ENCODE results near the gene LAMTOR2. TPM values are rescaled to one million over a fixed set of nuclear protein-coding genes. Genes with fewer than 3 reads are reported as not detected.

Gene LAMTOR2
- 81.9 TPM for polyA plus RNA-seq (2013, experiment 1 of 2)
- 81.2 TPM for polyA plus RNA-seq (2013, experiment 2 of 2)

GRCh38 chr1:156054500-156055280, at the start of gene LAMTOR2:
LAMTOR2 (plus strand) TSS chr1:156054782; CDS start chr1:156054890, 108 bp downstream.
- no CpG with 5 or more reads among the region's 53 CpGs for WGBS, 2 donors (ENCODE audit: extremely low coverage in 2 of 2, insufficient read length in 2 of 2, insufficient replicate concordance in 1 of 2)
- no peaks in the 10 kb centered on the region for H3K27me3 ChIP-seq (ENCODE audit: control insufficient read depth in 3 of 3, insufficient read depth in 3 of 3, low read depth in 1 of 3, low read length in 3 of 3)
- peak within 1 kb of the TSS; percentile 89 for H4K8ac ChIP-seq (ENCODE audit: low read depth, low read length)
- peak within 1 kb of the TSS; percentile 95 for H3K9ac ChIP-seq (ENCODE audit: low read depth, low read length, poor library complexity)
- peak within 1 kb of the TSS; percentile 93 for H2BK120ac ChIP-seq (ENCODE audit: low read depth, low read length)
- peak within 1 kb of the TSS; percentile 79 for H2BK15ac ChIP-seq (ENCODE audit: low read length)
- peak within 1 kb of the TSS; percentile 99 for H3K18ac ChIP-seq (ENCODE audit: low read length)
- H3K36me3 ChIP-seq (replicated peaks in 1 of 2; ENCODE audit: control insufficient read depth in 2 of 2, insufficient read depth in 2 of 2, low read length in 2 of 2) = peaks cover 17 to 48% of the 10 kb centered on the region in 2 donors
- H2AK5ac ChIP-seq (ENCODE audit: low read depth, low read length) = peak within 1 kb of the TSS; percentile 94
- peak within 1 kb of the TSS; percentile 99 for H3K14ac ChIP-seq (ENCODE audit: low read length)
- H3K9me3 ChIP-seq (replicated peaks in 1 of 2; ENCODE audit: control insufficient read depth in 2 of 2, insufficient read depth in 1 of 2, low read depth in 1 of 2, low read length in 2 of 2) = no peaks in the 10 kb centered on the region
- H3K23ac ChIP-seq (ENCODE audit: low read depth, low read length, poor library complexity) = peak within 1 kb of the TSS; percentile 52
- H3K27ac ChIP-seq (replicated peaks; ENCODE audit: low read length) = peak within 1 kb of the TSS; percentile 99
- peak within 1 kb of the TSS; percentile 81 for H3K4ac ChIP-seq (ENCODE audit: low read length)
- peaks cover 4 to 7% of the 10 kb centered on the region in 2 donors for H3K4me1 ChIP-seq (ENCODE audit: control insufficient read depth in 2 of 2, insufficient read depth in 1 of 2, low read depth in 1 of 2, low read length in 2 of 2)
- H3K4me2 ChIP-seq (ENCODE audit: insufficient read depth, low read length, poor library complexity, severe bottlenecking) = peak within 1 kb of the TSS; percentile 100
- peak; percentile 99 for DNase-seq (ENCODE audit: low spot score)
- peak within 1 kb of the TSS; percentile 98 for H2BK5ac ChIP-seq (ENCODE audit: low read length)
- H3K4me3 ChIP-seq (ENCODE audit: low read length in 2 of 2) = peak within 1 kb of the TSS; percentile 92 to 100
- H2AFZ ChIP-seq (ENCODE audit: low read length) = peak within 1 kb of the TSS; percentile 100
- H4K91ac ChIP-seq (ENCODE audit: low read depth, low read length, poor library complexity) = no peak within 1 kb of the TSS
- no peak within 1 kb of the TSS for H2BK12ac ChIP-seq (ENCODE audit: low read length)
- peaks cover 10% of the 10 kb centered on the region for H3K79me1 ChIP-seq (ENCODE audit: low read depth, low read length)

GRCh38 chr1:156004843-156005584, 49.6 kb upstream of the LAMTOR2 start:
- Histone ChIP-seq H3K79me1 (ENCODE audit: low read depth, low read length) (no peaks in the 10 kb centered on the region), H2BK15ac (ENCODE audit: low read length) (no peak overlapping the region), H3K4me3 (ENCODE audit: low read length in 2 of 2) (no peak overlapping the region), H3K36me3 (replicated peaks in 1 of 2; ENCODE audit: control insufficient read depth in 2 of 2, insufficient read depth in 2 of 2, low read length in 2 of 2) (peaks cover 3 to 28% of the 10 kb centered on the region in 2 donors), H3K4ac (ENCODE audit: low read length) (no peak overlapping the region), H3K27me3 (ENCODE audit: control insufficient read depth in 3 of 3, insufficient read depth in 3 of 3, low read depth in 1 of 3, low read length in 3 of 3) (no peaks in the 10 kb centered on the region), H3K14ac (ENCODE audit: low read length) (no peak overlapping the region), H2BK12ac (ENCODE audit: low read length) (no peak overlapping the region), H3K23ac (ENCODE audit: low read depth, low read length, poor library complexity) (no peak overlapping the region), H4K8ac (ENCODE audit: low read depth, low read length) (no peak overlapping the region), H2AK5ac (ENCODE audit: low read depth, low read length) (no peak overlapping the region), H3K27ac (replicated peaks; ENCODE audit: low read length) (no peak overlapping the region), H4K91ac (ENCODE audit: low read depth, low read length, poor library complexity) (no peak overlapping the region), H2BK120ac (ENCODE audit: low read depth, low read length) (no peak overlapping the region), H3K4me1 (ENCODE audit: control insufficient read depth in 2 of 2, insufficient read depth in 1 of 2, low read depth in 1 of 2, low read length in 2 of 2) (peaks cover 8 to 26% of the 10 kb centered on the region in 2 donors), H3K9me3 (replicated peaks in 1 of 2; ENCODE audit: control insufficient read depth in 2 of 2, insufficient read depth in 1 of 2, low read depth in 1 of 2, low read length in 2 of 2) (no peaks in the 10 kb centered on the region), H3K9ac (ENCODE audit: low read depth, low read length, poor library complexity) (no peak overlapping the region), H2AFZ (ENCODE audit: low read length) (no peak overlapping the region), H2BK5ac (ENCODE audit: low read length) (no peak overlapping the region), H3K18ac (ENCODE audit: low read length) (peak overlapping the region; percentile 22), H3K4me2 (ENCODE audit: insufficient read depth, low read length, poor library complexity, severe bottlenecking) (no peak overlapping the region)
- no CpG with 5 or more reads among the region's 4 CpGs for WGBS, 2 donors (ENCODE audit: extremely low coverage in 2 of 2, insufficient read length in 2 of 2, insufficient replicate concordance in 1 of 2)
- no peak for DNase-seq (ENCODE audit: low spot score)

DNA sequence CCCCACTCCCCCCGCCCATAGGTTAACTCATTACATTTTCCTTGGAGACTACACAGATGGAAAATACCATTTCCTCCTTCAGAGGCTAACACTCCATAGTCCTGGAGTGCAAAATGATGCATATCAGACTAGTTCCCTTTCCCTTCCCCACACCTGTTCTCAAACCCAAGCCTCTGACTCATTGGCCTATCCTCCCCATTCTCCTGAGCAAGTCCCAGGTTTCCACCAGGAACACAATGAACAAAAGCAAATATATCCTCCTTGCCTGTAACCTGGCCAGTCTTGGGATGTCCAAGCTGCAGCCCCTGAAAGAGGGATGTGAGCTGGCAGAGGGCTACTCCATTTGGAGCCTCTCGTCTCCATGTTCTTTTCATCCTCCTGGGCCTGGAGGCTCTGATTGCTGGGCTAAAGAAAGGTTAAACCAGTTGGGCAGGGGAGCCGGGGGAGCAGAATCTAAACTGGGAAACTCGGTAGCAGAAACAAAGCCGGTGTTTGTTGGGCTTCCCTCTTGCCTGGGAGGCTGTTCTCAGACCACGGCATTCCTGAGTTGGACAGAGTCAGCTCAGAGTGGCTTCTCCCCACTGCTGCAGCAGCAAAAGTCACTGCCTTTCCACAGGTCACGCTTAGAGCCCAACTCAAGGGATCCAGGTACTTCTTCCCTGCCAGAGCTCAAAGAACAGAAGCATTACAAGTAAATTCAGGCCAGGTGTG, 47.8 kb upstream of the LAMTOR2 start:
- H3K4ac ChIP-seq (ENCODE audit: low read length) = no peak overlapping the region
- H2BK120ac ChIP-seq (ENCODE audit: low read depth, low read length) = no peak overlapping the region
- no peaks in the 10 kb centered on the region for H3K27me3 ChIP-seq (ENCODE audit: control insufficient read depth in 3 of 3, insufficient read depth in 3 of 3, low read depth in 1 of 3, low read length in 3 of 3)
- H3K36me3 ChIP-seq (replicated peaks in 1 of 2; ENCODE audit: control insufficient read depth in 2 of 2, insufficient read depth in 2 of 2, low read length in 2 of 2) = peaks cover 16 to 46% of the 10 kb centered on the region in 2 donors
- peak overlapping the region; percentile 86 for H3K18ac ChIP-seq (ENCODE audit: low read length)
- DNase-seq (ENCODE audit: low spot score) = no peak
- no peak overlapping the region for H2AFZ ChIP-seq (ENCODE audit: low read length)
- no peak overlapping the region for H2BK5ac ChIP-seq (ENCODE audit: low read length)
- H3K4me3 ChIP-seq (ENCODE audit: low read length in 2 of 2) = no peak overlapping the region
- H3K9ac ChIP-seq (ENCODE audit: low read depth, low read length, poor library complexity) = peak overlapping the region; percentile 14
- peaks cover 8 to 24% of the 10 kb centered on the region in 2 donors for H3K4me1 ChIP-seq (ENCODE audit: control insufficient read depth in 2 of 2, insufficient read depth in 1 of 2, low read depth in 1 of 2, low read length in 2 of 2)
- peak overlapping the region; percentile 85 for H2AK5ac ChIP-seq (ENCODE audit: low read depth, low read length)
- H3K79me1 ChIP-seq (ENCODE audit: low read depth, low read length) = no peaks in the 10 kb centered on the region
- H2BK12ac ChIP-seq (ENCODE audit: low read length) = no peak overlapping the region
- no peak overlapping the region for H4K91ac ChIP-seq (ENCODE audit: low read depth, low read length, poor library complexity)
- H2BK15ac ChIP-seq (ENCODE audit: low read length) = no peak overlapping the region
- WGBS, 2 donors (ENCODE audit: extremely low coverage in 2 of 2, insufficient read length in 2 of 2, insufficient replicate concordance in 1 of 2) = no CpG with 5 or more reads among the region's 7 CpGs
- H3K9me3 ChIP-seq (replicated peaks in 1 of 2; ENCODE audit: control insufficient read depth in 2 of 2, insufficient read depth in 1 of 2, low read depth in 1 of 2, low read length in 2 of 2) = no peaks in the 10 kb centered on the region
- no peak overlapping the region for H3K23ac ChIP-seq (ENCODE audit: low read depth, low read length, poor library complexity)
- H3K4me2 ChIP-seq (ENCODE audit: insufficient read depth, low read length, poor library complexity, severe bottlenecking) = no peak overlapping the region
- no peak overlapping the region for H3K14ac ChIP-seq (ENCODE audit: low read length)
- H4K8ac ChIP-seq (ENCODE audit: low read depth, low read length) = no peak overlapping the region
- peak overlapping the region; percentile 44 for H3K27ac ChIP-seq (replicated peaks; ENCODE audit: low read length)

Measured in neuronal stem cell (in vitro differentiated cells).